Measurements from ENCODE around the gene TMCC3. TPM values are rescaled to one million over a fixed set of nuclear protein-coding genes. Genes with fewer than 3 reads are reported as not detected.

The TMCC3 gene
- total and polyA plus RNA-seq, 9 of the 15 experiments (the other 6 are each of a cell fraction or from before 2014, with no cell fraction given), result not detected

DNA sequence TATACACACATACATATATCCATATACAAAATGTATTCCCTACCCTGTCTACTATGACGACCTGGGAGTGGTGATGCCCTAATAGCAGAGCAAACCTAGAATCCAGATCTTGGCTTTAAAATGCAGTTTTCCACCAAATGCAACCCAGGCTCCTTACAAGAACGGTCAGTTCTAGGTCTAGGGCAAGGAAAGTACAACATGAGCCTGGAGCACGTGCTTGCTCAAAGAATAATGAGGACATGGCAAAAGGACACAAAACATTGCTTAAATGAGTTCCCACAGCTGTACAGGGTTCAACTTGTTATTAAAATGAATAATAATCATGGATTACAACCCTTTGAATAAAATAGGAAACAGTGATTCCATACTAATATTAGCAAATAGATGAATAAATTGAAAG is 94.7 kb downstream of the TMCC3 start:
- Histone ChIP-seq H3K36me3 (ENCODE audit: control insufficient read depth, insufficient read depth, low read length) (no peaks in the 10 kb centered on the region), H3K79me2 (ENCODE audit: control insufficient read depth, insufficient read depth, low read length) (no peaks in the 10 kb centered on the region), H3K9me1 (ENCODE audit: control insufficient read depth, insufficient read depth, low read length) (no peaks in the 10 kb centered on the region), H4K20me1 (replicated peaks; ENCODE audit: control insufficient read depth, insufficient read depth, low read length) (no peaks in the 10 kb centered on the region), H3K4me1 (replicated peaks in 1 of 2; ENCODE audit: control insufficient read depth in 2 of 2, insufficient read depth in 2 of 2, low read length in 2 of 2) (no peaks in the 10 kb centered on the region), H3K27me3 (ENCODE audit: control insufficient read depth in 2 of 2, insufficient read depth in 2 of 2, low read length in 2 of 2) (peaks cover 0 to 9% of the 10 kb centered on the region in 2 experiments; a peak in 3 of 5 replicates), H3K9me3 (replicated peaks; ENCODE audit: control insufficient read depth, insufficient read depth, low read depth, low read length) (no peaks in the 10 kb centered on the region), H2AFZ (ENCODE audit: low read depth, low read length) (no peak overlapping the region), H3K4me2 (ENCODE audit: insufficient read depth, low read length) (no peak overlapping the region), H3K9ac (ENCODE audit: insufficient read depth in 1 of 2, low read depth in 2 of 2, low read length in 2 of 2) (no peak overlapping the region), H3K4me3 (no peak overlapping the region), H3K27ac (ENCODE audit: extremely low read depth, low read depth, low read length) (no peak overlapping the region)
- POLR2A ChIA-PET, result no interaction called here
- FAIRE-seq (no peak), ATAC-seq (no peak), DNase-seq (ENCODE audit: extremely low read depth in 1 of 4, low spot score in 3 of 4) (no peak)
- TF ChIP-seq JUND (IDR thresholded peaks at IDR 0.05; ENCODE audit: borderline replicate concordance, low read depth, low read length) (no peak), JUND (tag; IDR thresholded peaks at IDR 0.05; ENCODE audit: borderline replicate concordance, low read depth, low read length) (no peak), RBFOX2 (IDR thresholded peaks at IDR 0.05; ENCODE audit: low read depth, low read length) (no peak)
- TF ChIP-seq, protein P1, sequence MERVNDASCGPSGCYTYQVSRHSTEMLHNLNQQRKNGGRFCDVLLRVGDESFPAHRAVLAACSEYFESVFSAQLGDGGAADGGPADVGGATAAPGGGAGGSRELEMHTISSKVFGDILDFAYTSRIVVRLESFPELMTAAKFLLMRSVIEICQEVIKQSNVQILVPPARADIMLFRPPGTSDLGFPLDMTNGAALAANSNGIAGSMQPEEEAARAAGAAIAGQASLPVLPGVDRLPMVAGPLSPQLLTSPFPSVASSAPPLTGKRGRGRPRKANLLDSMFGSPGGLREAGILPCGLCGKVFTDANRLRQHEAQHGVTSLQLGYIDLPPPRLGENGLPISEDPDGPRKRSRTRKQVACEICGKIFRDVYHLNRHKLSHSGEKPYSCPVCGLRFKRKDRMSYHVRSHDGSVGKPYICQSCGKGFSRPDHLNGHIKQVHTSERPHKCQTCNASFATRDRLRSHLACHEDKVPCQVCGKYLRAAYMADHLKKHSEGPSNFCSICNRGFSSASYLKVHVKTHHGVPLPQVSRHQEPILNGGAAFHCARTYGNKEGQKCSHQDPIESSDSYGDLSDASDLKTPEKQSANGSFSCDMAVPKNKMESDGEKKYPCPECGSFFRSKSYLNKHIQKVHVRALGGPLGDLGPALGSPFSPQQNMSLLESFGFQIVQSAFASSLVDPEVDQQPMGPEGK (CRISPR knock-in tag; IDR thresholded peaks at IDR 0.05; ENCODE audit: borderline replicate concordance), result no peak
- TF ChIP-seq, protein P2, sequence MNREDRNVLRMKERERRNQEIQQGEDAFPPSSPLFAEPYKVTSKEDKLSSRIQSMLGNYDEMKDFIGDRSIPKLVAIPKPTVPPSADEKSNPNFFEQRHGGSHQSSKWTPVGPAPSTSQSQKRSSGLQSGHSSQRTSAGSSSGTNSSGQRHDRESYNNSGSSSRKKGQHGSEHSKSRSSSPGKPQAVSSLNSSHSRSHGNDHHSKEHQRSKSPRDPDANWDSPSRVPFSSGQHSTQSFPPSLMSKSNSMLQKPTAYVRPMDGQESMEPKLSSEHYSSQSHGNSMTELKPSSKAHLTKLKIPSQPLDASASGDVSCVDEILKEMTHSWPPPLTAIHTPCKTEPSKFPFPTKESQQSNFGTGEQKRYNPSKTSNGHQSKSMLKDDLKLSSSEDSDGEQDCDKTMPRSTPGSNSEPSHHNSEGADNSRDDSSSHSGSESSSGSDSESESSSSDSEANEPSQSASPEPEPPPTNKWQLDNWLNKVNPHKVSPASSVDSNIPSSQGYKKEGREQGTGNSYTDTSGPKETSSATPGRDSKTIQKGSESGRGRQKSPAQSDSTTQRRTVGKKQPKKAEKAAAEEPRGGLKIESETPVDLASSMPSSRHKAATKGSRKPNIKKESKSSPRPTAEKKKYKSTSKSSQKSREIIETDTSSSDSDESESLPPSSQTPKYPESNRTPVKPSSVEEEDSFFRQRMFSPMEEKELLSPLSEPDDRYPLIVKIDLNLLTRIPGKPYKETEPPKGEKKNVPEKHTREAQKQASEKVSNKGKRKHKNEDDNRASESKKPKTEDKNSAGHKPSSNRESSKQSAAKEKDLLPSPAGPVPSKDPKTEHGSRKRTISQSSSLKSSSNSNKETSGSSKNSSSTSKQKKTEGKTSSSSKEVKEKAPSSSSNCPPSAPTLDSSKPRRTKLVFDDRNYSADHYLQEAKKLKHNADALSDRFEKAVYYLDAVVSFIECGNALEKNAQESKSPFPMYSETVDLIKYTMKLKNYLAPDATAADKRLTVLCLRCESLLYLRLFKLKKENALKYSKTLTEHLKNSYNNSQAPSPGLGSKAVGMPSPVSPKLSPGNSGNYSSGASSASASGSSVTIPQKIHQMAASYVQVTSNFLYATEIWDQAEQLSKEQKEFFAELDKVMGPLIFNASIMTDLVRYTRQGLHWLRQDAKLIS (CRISPR knock-in tag; IDR thresholded peaks at IDR 0.05), result no peak
- intact Hi-C loops (cut with micrococcal nuclease) (no loop called here), in situ Hi-C loops (cut with MboI) (no loop called here)
- CTCF ChIA-PET (ENCODE audit: low intra/inter-chr PET ratio), result no interaction called here
- 0% methylated on average over 3 of the region's 3 CpGs for WGBS (ENCODE audit: insufficient coverage, low coverage, missing lambda C conversion rate)
- BruUV-seq (replicated peaks), result no TSS peak

All from K562 (cell line).